HepG2 (cell line): ENCODE measurements around the gene VAV2. TPM values are rescaled to one million over a fixed set of nuclear protein-coding genes. Genes with fewer than 3 reads are reported as not detected.

ENCODE experiments used
- ATAC-seq: fragments of 200-7000 bp; cut with Tn5 transposase; 3 replicates; pipeline ENCODE4 v1.9.1; 2020; ENCODE audit warnings: mild to moderate bottlenecking, moderate library complexity
- BruUV-seq: library from RNA; stranded (reverse); fragments of 400-500 nt; replicated peaks from 2 replicates; lab custom pipeline; 2021; lab: Mats Ljungman, UMichigan
- CTCF ChIA-PET: fragments of 300-600 bp; formaldehyde crosslinking; extraction: SDS; loops from one replicate; lab custom pipeline; 2021; ENCODE audit warnings: low total read pairs, inconsistent platforms, low intra/inter-chr PET ratio; lab: Yijun Ruan, JAX
- POLR2A ChIA-PET: fragments of 350-600 bp; sonication (Branson Sonifier 250); formaldehyde crosslinking; loops from one replicate; lab custom pipeline; 2020; ENCODE audit warnings: antibody characterized with exemption, inconsistent platforms; lab: Yijun Ruan, JAX
- DNase-seq: peaks from one replicate; pipeline ENCODE4 v3.0.0-alpha.2; 2015; ENCODE audit warnings: low spot score
- FAIRE-seq: peaks from 3 replicates; lab custom pipeline; 2011; peaks lifted over from hg19 to GRCh38; lab: Jason Lieb, UNC
- H2AFZ ChIP-seq: one replicate; pipeline ENCODE4 v1.6.1; 2011; ENCODE audit warnings: low read length, inconsistent platforms
- H3K27ac ChIP-seq: fragments of 300-600 bp; 3 replicates; pipeline ENCODE4 v1.8.0; 2011; ENCODE audit warnings: mixed run types, mild to moderate bottlenecking, mixed read lengths, low read length, inconsistent platforms; ENCODE audit not compliant: insufficient read depth; ENCODE audit errors: extremely low read length
- H3K27me3 ChIP-seq, 2 experiments: fragments of 200-600 bp in 1 of 2; 2 replicates in 1 of 2; 3 replicates in 1 of 2; pipeline versions ENCODE4 v1.6.0 to v1.8.0; 2011; ENCODE audit warnings: low read length in 2 of 2, mild to moderate bottlenecking in 2 of 2, moderate library complexity in 2 of 2, inconsistent platforms in 1 of 2; ENCODE audit not compliant: insufficient read depth in 2 of 2, control insufficient read depth in 1 of 2
- H3K36me3 ChIP-seq, 2 experiments: fragments of 200-600 bp in 1 of 2; replicated peaks in 1 of 2; 2 replicates in 1 of 2; 3 replicates in 1 of 2; pipeline versions ENCODE4 v1.5.1 to v1.8.0; 2011; ENCODE audit warnings: low read length in 2 of 2, inconsistent platforms in 1 of 2; ENCODE audit not compliant: insufficient read depth in 2 of 2, control insufficient read depth in 1 of 2
- H3K4me1 ChIP-seq: 2 replicates; pipeline ENCODE4 v1.5.1; 2012; ENCODE audit warnings: low read length, inconsistent platforms; ENCODE audit not compliant: insufficient read depth
- H3K4me2 ChIP-seq: 2 replicates; pipeline ENCODE4 v1.6.0; 2011; ENCODE audit warnings: low read depth, low read length, inconsistent platforms
- H3K4me3 ChIP-seq, 3 experiments: fragments of 200-600 bp in 1 of 3; sonication (generic), shearing (Covaris generic) in 1 of 3; replicated peaks in 1 of 3; 2 replicates each; pipeline ENCODE4 v1.5.1; 2011 to 2016; ENCODE audit warnings: low read length in 3 of 3, inconsistent platforms in 2 of 3, low read depth in 2 of 3, mild to moderate bottlenecking in 2 of 3, control low read depth in 1 of 3, mixed read lengths in 1 of 3; ENCODE audit not compliant: insufficient read depth in 1 of 3
- H3K79me2 ChIP-seq: one replicate; pipeline ENCODE4 v1.6.1; 2011; ENCODE audit warnings: low read length, inconsistent platforms; ENCODE audit not compliant: insufficient read depth
- H3K9ac ChIP-seq: 2 replicates; pipeline ENCODE4 v1.6.0; 2011; ENCODE audit warnings: mild to moderate bottlenecking, low read depth, low read length, inconsistent platforms; ENCODE audit not compliant: insufficient read depth
- H3K9me3 ChIP-seq: 2 replicates; pipeline ENCODE4 v1.5.1; 2012; ENCODE audit warnings: mild to moderate bottlenecking, low read length
- H4K20me1 ChIP-seq: 2 replicates; pipeline ENCODE4 v1.6.0; 2011; ENCODE audit warnings: inconsistent platforms, mild to moderate bottlenecking, low read length, moderate library complexity; ENCODE audit not compliant: insufficient read depth
- FOXK1 ChIP-seq: sonication (generic); formaldehyde crosslinking; IDR thresholded peaks from 2 replicates; pipeline ENCODE4 v1.4.0; 2020; ENCODE audit warnings: low read depth, missing genetic modification reagents, borderline replicate concordance
- KLF6 ChIP-seq: IDR thresholded peaks from 2 replicates; pipeline ENCODE4 v1.8.0; 2016; ENCODE audit warnings: missing biosample characterization, missing genetic modification reagents
- NFIB ChIP-seq: sonication (generic); formaldehyde crosslinking; IDR thresholded peaks from 2 replicates; pipeline ENCODE4 v1.9.0; 2021; ENCODE audit warnings: missing genetic modification reagents, mild to moderate bottlenecking, borderline replicate concordance
- NFIC ChIP-seq: IDR thresholded peaks from 2 replicates; pipeline ENCODE4 v1.6.1; 2012; ENCODE audit warnings: mild to moderate bottlenecking, low read length, inconsistent platforms
- PAX8 ChIP-seq: sonication (generic); formaldehyde crosslinking; IDR thresholded peaks from 2 replicates; pipeline ENCODE4 v1.8.0; 2022; ENCODE audit warnings: mild to moderate bottlenecking, missing genetic modification reagents, borderline replicate concordance
- SRSF1 ChIP-seq: fragments of 200-400 bp; formaldehyde crosslinking; optimal IDR thresholded peaks from 2 replicates; pipeline ENCODE3; 2017; ENCODE audit warnings: mild to moderate bottlenecking, low read depth, low read length, moderate library complexity
- ZFP37 ChIP-seq: sonication (generic); formaldehyde crosslinking; IDR thresholded peaks from 2 replicates; pipeline ENCODE4 v1.4.0; 2020; ENCODE audit warnings: missing genetic modification reagents, borderline replicate concordance
- ZNF10 ChIP-seq: sonication (generic); formaldehyde crosslinking; IDR thresholded peaks from 2 replicates; pipeline ENCODE4 v1.4.0; 2020; ENCODE audit warnings: mild to moderate bottlenecking, low read depth, missing genetic modification reagents, borderline replicate concordance
- ZNF317 ChIP-seq: sonication (generic); formaldehyde crosslinking; IDR thresholded peaks from 2 replicates; pipeline ENCODE4 v1.5.0; 2020; ENCODE audit warnings: mild to moderate bottlenecking, missing genetic modification reagents
- ZNF672 ChIP-seq: sonication (generic); formaldehyde crosslinking; IDR thresholded peaks from 2 replicates; pipeline ENCODE4 v1.8.1; 2022; ENCODE audit warnings: missing genetic modification reagents
- WGBS: methylation state at CpG from one replicate; pipeline ENCODE4 v1.1.6; 2017; ENCODE audit warnings: low lambda C conversion rate; 5-methylcytosine and 5-hydroxymethylcytosine counted together
- in situ Hi-C: cut with HindIII; loops from 2 replicates; pipeline ENCODE4 v1.10.0; 2017; ENCODE audit warnings: low pct_unique_long_range_greater_than_20kb; ENCODE audit not compliant: extremely low pct_ligation_motif_present
- intact Hi-C: fragments of 100-400 bp; cut with micrococcal nuclease; formaldehyde crosslinking; loops from one replicate; pipeline ENCODE4 v1.10.0; 2022; ENCODE audit not compliant: unreplicated experiment
- polyA plus RNA-seq, 8 experiments: library from polyadenylated mRNA; depleted of rRNA in 3 of 8; stranded (reverse) in 7 of 8; unstranded in 1 of 8; fragments of >200 nt; fragmentation: Illumina TruSeq in 4 of 8; extraction: Trizol in 4 of 8; gene quantifications; 2 replicates each; pipeline versions ENCODE4 v1.2.1 to v1.2.3, GENCODE V29; 2011 to 2016; ENCODE audit warnings: low read depth in 4 of 8, missing spikeins in 1 of 8, mixed read lengths in 1 of 8; ENCODE audit not compliant: insufficient read depth in 1 of 8
- total RNA-seq, 5 experiments: library from RNA; depleted of rRNA; stranded (reverse); fragments of >200 nt; fragmentation: Illumina TruSeq; extraction: Trizol; gene quantifications; 2 replicates each; pipeline ENCODE4 v1.2.3, GENCODE V29; 2016; ENCODE audit warnings: low read depth in 1 of 5
- TF ChIP-seq, protein P1 (sequence below): sonication (generic); formaldehyde crosslinking; IDR thresholded peaks from 2 replicates; pipeline ENCODE4 v1.9.0; 2021; ENCODE audit warnings: missing genetic modification reagents, borderline replicate concordance
- TF ChIP-seq, protein P2 (sequence below): sonication (generic); formaldehyde crosslinking; IDR thresholded peaks from 2 replicates; pipeline ENCODE4 v1.8.1; 2023; ENCODE audit warnings: missing genetic modification reagents, inconsistent platforms, borderline replicate concordance
- TF ChIP-seq, protein P3 (sequence below): sonication (generic); formaldehyde crosslinking; IDR thresholded peaks from 2 replicates; pipeline ENCODE4 v1.4.0; 2020; ENCODE audit warnings: low read depth, mild to moderate bottlenecking, missing genetic modification reagents
- TF ChIP-seq, protein P4 (sequence below): sonication (generic); formaldehyde crosslinking; IDR thresholded peaks from 2 replicates; pipeline ENCODE4 v1.4.0; 2020; ENCODE audit warnings: missing genetic modification reagents

VAV2 gene
- total and polyA plus RNA-seq, 2 of the 13 experiments (the other 11 are each of a cell fraction or from before 2014, with no cell fraction given): 22.5 to 22.9 TPM

DNA sequence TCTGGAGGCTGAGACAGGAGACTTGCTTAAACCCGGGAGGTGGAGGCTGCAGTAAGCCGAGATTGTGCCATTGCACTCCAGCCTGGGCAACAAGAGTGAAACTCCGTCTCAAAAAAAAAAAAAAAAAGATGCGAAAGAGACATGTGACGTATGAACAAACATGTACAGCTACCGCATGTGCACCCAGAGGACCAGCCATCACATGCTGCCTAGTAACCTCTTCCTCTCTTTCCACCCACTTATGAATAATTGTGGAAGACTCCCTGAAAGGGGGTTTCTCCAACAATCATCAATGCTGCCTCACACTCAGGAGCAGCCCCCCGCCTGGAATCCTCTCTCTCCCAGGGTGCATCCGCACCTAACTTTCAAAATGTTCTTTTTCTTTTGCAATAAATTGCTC lies 256.2 kb downstream of the VAV2 start:
- 0 out of 2 replicates have a peak overlapping the region, but pooled peaks have one; percentile 13 for H3K4me2 ChIP-seq
- H3K9me3 ChIP-seq: no peaks in the 10 kb centered on the region
- POLR2A ChIA-PET: interaction anchor here (4.4 to 6.2 kb wide), 2 partner anchors 21 to 34 kb away, joined by 54 to 156 read pairs; no protein-coding TSS in a partner anchor
- BruUV-seq: no TSS peak
- ATAC-seq (no peak), DNase-seq (no peak)
- no peak overlapping the region for H2AFZ ChIP-seq
- no peak overlapping the region for H3K27ac ChIP-seq
- H3K27me3 ChIP-seq: no peaks in the 10 kb centered on the region
- peaks cover 5% of the 10 kb centered on the region for H3K79me2 ChIP-seq
- H3K9ac ChIP-seq: no peak overlapping the region
- in situ Hi-C loops: loop anchor here (25.0 kb wide), 1 partner anchor 199 kb away; the partner anchor contains the start of gene ADAMTSL2
- H4K20me1 ChIP-seq: no peaks in the 10 kb centered on the region
- TF ChIP-seq, protein P1, sequence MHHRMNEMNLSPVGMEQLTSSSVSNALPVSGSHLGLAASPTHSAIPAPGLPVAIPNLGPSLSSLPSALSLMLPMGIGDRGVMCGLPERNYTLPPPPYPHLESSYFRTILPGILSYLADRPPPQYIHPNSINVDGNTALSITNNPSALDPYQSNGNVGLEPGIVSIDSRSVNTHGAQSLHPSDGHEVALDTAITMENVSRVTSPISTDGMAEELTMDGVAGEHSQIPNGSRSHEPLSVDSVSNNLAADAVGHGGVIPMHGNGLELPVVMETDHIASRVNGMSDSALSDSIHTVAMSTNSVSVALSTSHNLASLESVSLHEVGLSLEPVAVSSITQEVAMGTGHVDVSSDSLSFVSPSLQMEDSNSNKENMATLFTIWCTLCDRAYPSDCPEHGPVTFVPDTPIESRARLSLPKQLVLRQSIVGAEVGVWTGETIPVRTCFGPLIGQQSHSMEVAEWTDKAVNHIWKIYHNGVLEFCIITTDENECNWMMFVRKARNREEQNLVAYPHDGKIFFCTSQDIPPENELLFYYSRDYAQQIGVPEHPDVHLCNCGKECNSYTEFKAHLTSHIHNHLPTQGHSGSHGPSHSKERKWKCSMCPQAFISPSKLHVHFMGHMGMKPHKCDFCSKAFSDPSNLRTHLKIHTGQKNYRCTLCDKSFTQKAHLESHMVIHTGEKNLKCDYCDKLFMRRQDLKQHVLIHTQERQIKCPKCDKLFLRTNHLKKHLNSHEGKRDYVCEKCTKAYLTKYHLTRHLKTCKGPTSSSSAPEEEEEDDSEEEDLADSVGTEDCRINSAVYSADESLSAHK (CRISPR knock-in tag): no peak
- TF ChIP-seq ZNF10 (CRISPR knock-in tag) (no peak), PAX8 (no peak), NFIC (no peak), FOXK1 (CRISPR knock-in tag) (no peak), KLF6 (CRISPR knock-in tag) (no peak), NFIB (CRISPR knock-in tag) (no peak), SRSF1 (no peak), ZNF317 (no peak), ZNF672 (CRISPR knock-in tag) (no peak), ZFP37 (CRISPR knock-in tag) (no peak)
- TF ChIP-seq, protein P2, sequence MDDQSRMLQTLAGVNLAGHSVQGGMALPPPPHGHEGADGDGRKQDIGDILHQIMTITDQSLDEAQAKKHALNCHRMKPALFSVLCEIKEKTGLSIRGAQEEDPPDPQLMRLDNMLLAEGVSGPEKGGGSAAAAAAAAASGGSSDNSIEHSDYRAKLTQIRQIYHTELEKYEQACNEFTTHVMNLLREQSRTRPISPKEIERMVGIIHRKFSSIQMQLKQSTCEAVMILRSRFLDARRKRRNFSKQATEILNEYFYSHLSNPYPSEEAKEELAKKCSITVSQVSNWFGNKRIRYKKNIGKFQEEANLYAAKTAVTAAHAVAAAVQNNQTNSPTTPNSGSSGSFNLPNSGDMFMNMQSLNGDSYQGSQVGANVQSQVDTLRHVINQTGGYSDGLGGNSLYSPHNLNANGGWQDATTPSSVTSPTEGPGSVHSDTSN (CRISPR knock-in tag): no peak
- TF ChIP-seq, protein P3, sequence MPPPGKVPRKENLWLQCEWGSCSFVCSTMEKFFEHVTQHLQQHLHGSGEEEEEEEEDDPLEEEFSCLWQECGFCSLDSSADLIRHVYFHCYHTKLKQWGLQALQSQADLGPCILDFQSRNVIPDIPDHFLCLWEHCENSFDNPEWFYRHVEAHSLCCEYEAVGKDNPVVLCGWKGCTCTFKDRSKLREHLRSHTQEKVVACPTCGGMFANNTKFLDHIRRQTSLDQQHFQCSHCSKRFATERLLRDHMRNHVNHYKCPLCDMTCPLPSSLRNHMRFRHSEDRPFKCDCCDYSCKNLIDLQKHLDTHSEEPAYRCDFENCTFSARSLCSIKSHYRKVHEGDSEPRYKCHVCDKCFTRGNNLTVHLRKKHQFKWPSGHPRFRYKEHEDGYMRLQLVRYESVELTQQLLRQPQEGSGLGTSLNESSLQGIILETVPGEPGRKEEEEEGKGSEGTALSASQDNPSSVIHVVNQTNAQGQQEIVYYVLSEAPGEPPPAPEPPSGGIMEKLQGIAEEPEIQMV: no peak
- TF ChIP-seq, protein P4, sequence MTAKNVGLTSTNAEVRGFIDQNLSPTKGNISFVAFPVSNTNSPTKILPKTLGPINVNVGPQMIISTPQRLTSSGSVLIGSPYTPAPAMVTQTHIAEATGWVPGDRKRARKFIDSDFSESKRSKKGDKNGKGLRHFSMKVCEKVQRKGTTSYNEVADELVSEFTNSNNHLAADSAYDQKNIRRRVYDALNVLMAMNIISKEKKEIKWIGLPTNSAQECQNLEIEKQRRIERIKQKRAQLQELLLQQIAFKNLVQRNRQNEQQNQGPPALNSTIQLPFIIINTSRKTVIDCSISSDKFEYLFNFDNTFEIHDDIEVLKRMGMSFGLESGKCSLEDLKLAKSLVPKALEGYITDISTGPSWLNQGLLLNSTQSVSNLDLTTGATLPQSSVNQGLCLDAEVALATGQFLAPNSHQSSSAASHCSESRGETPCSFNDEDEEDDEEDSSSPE (CRISPR knock-in tag): no peak
- TF ChIP-seq, all 625 proteins: peak for 0
- Histone ChIP-seq H3K36me3 (no peaks in the 10 kb centered on the region), H3K4me1 (peaks cover 40% of the 10 kb centered on the region), H3K4me3 (no peak overlapping the region)
- 97% methylated on average over 8 of the region's 8 CpGs for WGBS
- no peak for FAIRE-seq
- intact Hi-C loops: no loop called here
- CTCF ChIA-PET: no interaction called here
